A549 treated with RU486 at 1 μM for 4 hours (cell line): ENCODE results near the gene CNOT4. TPM values are rescaled to one million over a fixed set of nuclear protein-coding genes. Genes with fewer than 3 reads are reported as not detected.

Experiments
- total RNA-seq: library from RNA; stranded (reverse); fragments of 200-300 nt; extraction: Qiagen RNA extraction; gene quantifications from 5 replicates; pipeline ENCODE4 v1.2.3, GENCODE V29; 2022; ENCODE audit warnings: low read depth

Gene CNOT4
- total RNA-seq = 10.1 to 11.4 TPM (median 10.8 TPM) in 5 replicates

DNA sequence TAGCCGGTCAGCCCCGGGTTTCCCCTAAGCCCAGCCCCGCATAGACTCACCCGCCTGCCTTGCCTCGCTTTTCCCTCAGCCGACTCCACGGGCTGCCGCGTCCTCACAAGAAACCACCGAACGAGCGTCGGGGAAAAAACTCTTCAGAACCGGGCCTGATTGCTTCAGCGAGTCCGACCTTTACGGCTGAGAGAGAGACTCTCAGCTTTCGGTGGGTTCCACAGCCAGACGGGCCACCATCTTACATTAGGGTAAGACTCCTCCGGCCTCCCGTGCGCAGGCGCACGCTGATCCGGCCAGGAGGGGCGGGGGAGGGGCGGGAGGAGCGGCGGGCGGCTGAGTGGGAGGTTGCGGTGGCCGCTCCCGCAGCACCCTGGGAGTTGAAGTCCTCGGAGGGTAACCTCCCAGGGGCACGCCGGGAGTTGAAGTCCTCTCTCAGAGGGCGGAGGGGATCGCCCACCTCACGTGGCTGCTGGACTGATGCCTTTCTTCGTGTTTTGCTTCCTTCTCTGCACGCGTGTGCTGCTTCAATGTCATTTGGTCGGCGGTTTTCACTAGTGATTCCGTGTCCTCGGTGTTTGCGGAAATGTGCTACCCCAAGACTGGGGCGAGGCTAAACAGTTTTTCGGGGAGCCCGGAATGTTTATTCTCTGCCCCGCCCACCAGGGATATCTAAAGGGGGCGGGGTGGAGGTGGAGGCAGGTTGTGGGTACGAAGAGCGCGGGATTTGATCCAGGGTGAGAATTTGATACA lies at the start of gene CNOT4:
CNOT4 (minus strand) TSS at position 264 of the 753 bp plus-strand sequence. CDS start 71,771 bp downstream, outside the sequence.

DNA sequence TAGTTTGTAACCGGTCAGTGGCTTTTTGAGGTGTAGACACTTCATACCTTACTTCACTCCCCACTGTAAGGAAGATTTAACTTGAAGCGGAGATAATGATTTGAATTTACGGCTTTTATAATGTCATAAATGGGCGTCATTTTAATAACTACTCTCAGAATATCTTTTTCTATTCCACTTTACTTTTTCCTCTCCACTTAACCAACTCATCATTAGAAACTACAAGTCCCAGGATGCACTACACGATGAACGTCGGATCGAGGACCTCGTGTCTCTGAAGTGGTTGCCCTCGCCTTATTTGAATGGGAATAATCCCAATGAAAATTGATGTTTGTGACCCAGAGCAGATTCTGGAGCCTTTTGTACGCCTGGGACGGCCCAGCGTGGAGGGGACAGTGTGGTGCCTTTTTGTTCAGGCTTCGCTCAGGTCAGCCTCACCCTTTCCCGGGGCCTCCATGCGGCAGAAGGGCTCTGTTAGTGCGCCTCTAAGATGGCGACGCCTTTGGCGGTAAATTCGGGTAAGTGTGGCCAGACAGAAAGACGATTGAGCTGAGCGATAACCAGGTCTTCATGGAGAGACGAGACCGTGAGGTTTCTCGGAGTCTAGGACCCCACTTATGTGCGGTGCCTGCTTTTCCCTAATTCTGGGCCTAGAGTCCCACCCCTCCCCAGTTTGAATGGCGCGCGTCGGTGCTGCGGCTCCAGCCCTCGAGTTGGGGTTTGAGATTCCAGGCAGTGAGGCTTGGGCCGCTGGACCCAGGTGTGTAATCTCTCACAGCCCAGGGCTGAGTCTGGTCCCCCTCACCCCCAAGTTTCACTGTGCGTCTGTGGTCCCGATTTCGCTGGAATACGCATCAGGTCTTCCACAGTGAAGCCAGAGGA lies 47.8 kb upstream of the CNOT4 start, which contains the start of gene NUP205:
NUP205 (plus strand) TSS at position 463 of the 882 bp plus-strand sequence; CDS start at position 491, 28 bp downstream.

Other genes with a start within 250 kb of the CNOT4 start
- 44.1 to 51.5 TPM (median 49.8 TPM) in 5 replicates for gene NUP205, start 47.8 kb upstream of the CNOT4 start, total RNA-seq
- 25.6 to 34.2 TPM (median 30.5 TPM) in 5 replicates for gene STMP1, start 152.4 kb upstream of the CNOT4 start, total RNA-seq
- gene SLC13A4, start 218.1 kb upstream of the CNOT4 start, total RNA-seq = not detected in 5 replicates
- not detected in 5 replicates for gene FAM180A, start 238.7 kb upstream of the CNOT4 start, total RNA-seq